ENCODE measurements around the gene SOX6. TPM values are rescaled to one million over a fixed set of nuclear protein-coding genes. Genes with fewer than 3 reads are reported as not detected.
"Not testable (repeated sequence)": the region's sequence is repeated elsewhere in the genome, so short reads cannot be mapped to it uniquely, and the experiment has no call there.

The SOX6 gene
- total and polyA plus RNA-seq, 8 donors: 5.1 to 23.0 (median 18.7) TPM

- H3K27me3 ChIP-seq; H3K9me3 ChIP-seq; DNase-seq; H3K36me3 ChIP-seq; intact Hi-C loops (cut with DNase I); H3K27ac ChIP-seq; H3K4me1 ChIP-seq; ATAC-seq; FAIRE-seq; H3K4me3 ChIP-seq: not testable (repeated sequence)
- WGBS, 2 donors: 96 to 98% methylated on average over 8 of the region's 8 CpGs
Observed at GRCh38 chr11:16141162-16141561, 215.2 kb downstream of the SOX6 start.

DNA sequence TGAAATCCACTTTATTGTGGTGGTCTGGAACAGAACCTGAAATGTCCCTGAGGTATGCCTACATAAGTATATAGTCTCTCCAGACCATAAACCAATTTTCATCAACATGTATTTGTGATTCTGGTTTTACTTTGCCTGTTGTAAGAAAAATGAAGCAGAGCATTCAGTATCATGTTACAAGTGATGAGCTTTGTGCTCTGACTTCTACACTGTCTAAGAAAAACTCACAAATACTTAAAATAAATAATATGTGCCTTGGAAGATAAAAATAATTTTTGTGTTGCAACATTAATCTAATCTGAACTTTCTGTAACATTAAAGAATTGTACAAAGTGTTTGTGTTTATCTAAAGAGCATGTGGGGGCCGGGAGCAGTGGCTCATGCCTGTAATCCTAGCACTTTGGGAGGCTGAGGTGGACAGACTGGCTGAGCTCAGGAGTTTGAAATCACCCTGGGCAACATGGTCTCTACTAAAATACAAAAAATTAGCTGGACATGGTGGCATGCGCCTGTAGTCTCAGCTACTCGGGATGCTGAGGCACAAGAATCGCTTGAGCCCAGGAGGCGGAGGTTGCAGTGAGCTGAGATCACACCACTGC, 219.5 kb downstream of the SOX6 start:
- Histone ChIP-seq H3K36me3 (no peaks in the 10 kb centered on the region), H3K27me3 (no peaks in the 10 kb centered on the region), H3K4me3 (no peak overlapping the region), H3K9me3 (no peaks in the 10 kb centered on the region), H3K27ac (no peak overlapping the region), H3K4me1 (peaks cover 0 to 7% (median 0%) of the 10 kb centered on the region in 3 donors)
- FAIRE-seq: no peak
- intact Hi-C loops (cut with DNase I): no loop called here
- no peak for ATAC-seq
- no peak for DNase-seq
- 86 to 95% methylated on average over 5 of the region's 5 CpGs for WGBS, 2 donors
- TF ChIP-seq, protein P1, sequence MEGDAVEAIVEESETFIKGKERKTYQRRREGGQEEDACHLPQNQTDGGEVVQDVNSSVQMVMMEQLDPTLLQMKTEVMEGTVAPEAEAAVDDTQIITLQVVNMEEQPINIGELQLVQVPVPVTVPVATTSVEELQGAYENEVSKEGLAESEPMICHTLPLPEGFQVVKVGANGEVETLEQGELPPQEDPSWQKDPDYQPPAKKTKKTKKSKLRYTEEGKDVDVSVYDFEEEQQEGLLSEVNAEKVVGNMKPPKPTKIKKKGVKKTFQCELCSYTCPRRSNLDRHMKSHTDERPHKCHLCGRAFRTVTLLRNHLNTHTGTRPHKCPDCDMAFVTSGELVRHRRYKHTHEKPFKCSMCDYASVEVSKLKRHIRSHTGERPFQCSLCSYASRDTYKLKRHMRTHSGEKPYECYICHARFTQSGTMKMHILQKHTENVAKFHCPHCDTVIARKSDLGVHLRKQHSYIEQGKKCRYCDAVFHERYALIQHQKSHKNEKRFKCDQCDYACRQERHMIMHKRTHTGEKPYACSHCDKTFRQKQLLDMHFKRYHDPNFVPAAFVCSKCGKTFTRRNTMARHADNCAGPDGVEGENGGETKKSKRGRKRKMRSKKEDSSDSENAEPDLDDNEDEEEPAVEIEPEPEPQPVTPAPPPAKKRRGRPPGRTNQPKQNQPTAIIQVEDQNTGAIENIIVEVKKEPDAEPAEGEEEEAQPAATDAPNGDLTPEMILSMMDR (IDR thresholded peaks at IDR 0.05): no peak

DNA sequence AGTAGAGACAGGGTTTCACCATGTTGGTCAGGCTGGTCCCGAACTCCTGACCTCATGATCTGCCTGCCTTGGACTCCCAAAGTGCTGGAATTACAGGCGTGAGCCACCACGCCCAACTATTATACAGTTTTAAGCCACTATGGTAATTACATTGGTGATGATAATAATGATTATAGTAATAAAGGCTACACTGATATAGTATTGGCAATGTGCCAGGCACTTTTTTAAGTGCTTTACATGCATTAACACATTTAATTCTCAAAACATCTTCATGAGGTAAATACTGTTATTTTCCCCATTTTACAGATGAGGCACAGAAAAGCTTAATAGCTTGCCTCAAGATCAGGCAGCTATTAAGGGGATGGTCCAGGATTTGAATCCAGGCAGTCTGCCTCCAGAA, 222.5 kb downstream of the SOX6 start:
- TF ChIP-seq, protein P1 (IDR thresholded peaks at IDR 0.05): no peak
- DNase-seq (no peak), ATAC-seq (no peak), FAIRE-seq (no peak)
- Histone ChIP-seq H3K27ac (no peak overlapping the region), H3K27me3 (no peaks in the 10 kb centered on the region), H3K4me3 (no peak overlapping the region), H3K9me3 (no peaks in the 10 kb centered on the region), H3K4me1 (peaks cover 0 to 7% (median 0%) of the 10 kb centered on the region in 3 donors), H3K36me3 (no peaks in the 10 kb centered on the region)
- WGBS, 2 donors: 94 to 95% methylated on average over 3 of the region's 3 CpGs
- intact Hi-C loops (cut with DNase I): no loop called here

- Histone ChIP-seq H3K36me3 (no peaks in the 10 kb centered on the region), H3K4me1 (peaks cover 3 to 10% (median 8%) of the 10 kb centered on the region in 3 donors), H3K9me3 (no peaks in the 10 kb centered on the region), H3K4me3 (no peak overlapping the region), H3K27ac (no peak overlapping the region), H3K27me3 (no peaks in the 10 kb centered on the region)
- ATAC-seq (no peak), FAIRE-seq (no peak), DNase-seq (no peak)
- TF ChIP-seq, protein P1 (IDR thresholded peaks at IDR 0.05): no peak
- intact Hi-C loops (cut with DNase I): no loop called here
Observed at GRCh38 chr11:16127732-16128131, 228.6 kb downstream of the SOX6 start.

- H3K36me3 ChIP-seq: no peaks in the 10 kb centered on the region
- no peaks in the 10 kb centered on the region for H3K27me3 ChIP-seq
- ATAC-seq: peak in 3 of 4 donors; percentile 68 to 90 (median 87)
- no peak overlapping the region for H3K4me3 ChIP-seq
- no peak for DNase-seq
- H3K27ac ChIP-seq: peak overlapping the region in 1 of 4 donors; percentile 25
- FAIRE-seq: no peak
- intact Hi-C loops (cut with DNase I): no loop called here
- no peaks in the 10 kb centered on the region for H3K9me3 ChIP-seq
- peaks cover 0 to 10% (median 8%) of the 10 kb centered on the region in 3 donors for H3K4me1 ChIP-seq
- TF ChIP-seq, protein P1 (IDR thresholded peaks at IDR 0.05): no peak
Observed at GRCh38 chr11:16126362-16126761, 230.0 kb downstream of the SOX6 start.

All from pancreas (tissue), 10 donors.